Right atrium auricular region (tissue), 2 donors: ENCODE data around the gene MITF. TPM values are rescaled to one million over a fixed set of nuclear protein-coding genes. Genes with fewer than 3 reads are reported as not detected.

ENCODE experiments used
- DNase-seq: peaks from one replicate; pipeline ENCODE4 v3.0.0-alpha.2; 2019; ENCODE audit warnings: low spot score
- H3K27ac ChIP-seq, 2 donors: fragments of 200-600 bp; sonication (generic); 1 replicate in 1 of 2; 2 replicates in 1 of 2; pipeline ENCODE4 v1.5.1; 2016 to 2019
- H3K27me3 ChIP-seq, 2 donors: fragments of 200-600 bp; sonication (generic); one replicate each; pipeline versions ENCODE4 v1.5.1 to v1.6.0; 2017 to 2019
- H3K36me3 ChIP-seq: fragments of 200-600 bp; sonication (generic); one replicate; pipeline ENCODE4 v1.5.1; 2016
- H3K4me1 ChIP-seq, 2 donors: fragments of 200-600 bp; sonication (generic); one replicate each; pipeline versions ENCODE4 v1.5.1 to v1.6.0; 2017 to 2019
- H3K4me3 ChIP-seq, 2 donors: fragments of 200-600 bp; sonication (generic); 1 replicate in 1 of 2; 2 replicates in 1 of 2; pipeline ENCODE4 v1.5.1; 2017 to 2019; ENCODE audit warnings: mild to moderate bottlenecking in 1 of 2, moderate library complexity in 1 of 2
- H3K9me3 ChIP-seq, 2 donors: fragments of 200-600 bp; sonication (generic); one replicate each; pipeline ENCODE4 v1.5.1; 2019
- total RNA-seq, 2 donors: library from RNA; depleted of rRNA; stranded (reverse); fragments of >200 nt; gene quantifications; one replicate each; pipeline ENCODE4 v1.1.0, GENCODE V29; 2016
- TF ChIP-seq, protein P1 (sequence below), 2 donors: fragments of 200-600 bp; sonication (generic); IDR thresholded peaks; one replicate each; pipeline ENCODE4 v1.5.1; 2019; ENCODE audit warnings: antibody characterized with exemption in 2 of 2

Gene MITF
- total RNA-seq, 2 donors from 2014 or later: 47.6 to 68.6 TPM

DNA sequence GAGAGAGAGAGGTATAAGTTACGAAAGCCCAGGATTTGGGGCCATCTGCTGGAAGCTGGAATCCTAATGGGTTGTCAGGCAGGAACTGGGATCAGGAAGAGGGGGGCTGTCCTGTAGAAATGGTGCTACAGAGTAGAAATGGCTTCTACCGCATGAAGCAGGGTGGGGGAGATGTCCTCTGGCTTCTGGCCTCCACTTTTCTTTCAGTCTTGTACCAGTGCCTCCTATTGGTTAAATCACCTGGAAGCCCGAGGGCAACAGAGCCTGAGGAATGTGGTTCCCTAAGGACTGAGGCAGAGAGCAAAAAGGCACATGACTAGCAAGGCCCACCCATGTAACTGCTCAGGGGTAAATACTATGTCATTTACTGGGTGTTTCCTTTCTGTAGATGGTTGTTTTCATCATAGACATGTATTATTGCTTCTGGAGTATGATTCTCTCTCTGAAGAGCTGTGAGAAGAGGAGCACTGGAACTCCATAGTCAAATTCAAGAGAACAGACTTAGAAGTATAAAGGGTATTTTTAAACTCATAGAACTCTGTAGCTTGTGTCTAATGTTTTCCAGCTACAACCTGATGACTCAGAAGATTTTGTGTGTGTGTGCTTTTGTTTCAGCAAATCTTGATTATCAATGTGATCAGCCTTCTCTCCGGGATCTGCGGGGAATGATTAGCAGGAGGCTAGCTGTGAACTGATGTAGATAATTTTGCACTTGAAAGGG, 20.2 kb upstream of the MITF start:
- Histone ChIP-seq H3K4me3 (no peak overlapping the region), H3K36me3 (no peaks in the 10 kb centered on the region), H3K27ac (peak overlapping the region in 1 of 2 donors; percentile 52), H3K9me3 (no peaks in the 10 kb centered on the region), H3K27me3 (no peaks in the 10 kb centered on the region), H3K4me1 (no peaks in the 10 kb centered on the region)
- TF ChIP-seq, protein P1, sequence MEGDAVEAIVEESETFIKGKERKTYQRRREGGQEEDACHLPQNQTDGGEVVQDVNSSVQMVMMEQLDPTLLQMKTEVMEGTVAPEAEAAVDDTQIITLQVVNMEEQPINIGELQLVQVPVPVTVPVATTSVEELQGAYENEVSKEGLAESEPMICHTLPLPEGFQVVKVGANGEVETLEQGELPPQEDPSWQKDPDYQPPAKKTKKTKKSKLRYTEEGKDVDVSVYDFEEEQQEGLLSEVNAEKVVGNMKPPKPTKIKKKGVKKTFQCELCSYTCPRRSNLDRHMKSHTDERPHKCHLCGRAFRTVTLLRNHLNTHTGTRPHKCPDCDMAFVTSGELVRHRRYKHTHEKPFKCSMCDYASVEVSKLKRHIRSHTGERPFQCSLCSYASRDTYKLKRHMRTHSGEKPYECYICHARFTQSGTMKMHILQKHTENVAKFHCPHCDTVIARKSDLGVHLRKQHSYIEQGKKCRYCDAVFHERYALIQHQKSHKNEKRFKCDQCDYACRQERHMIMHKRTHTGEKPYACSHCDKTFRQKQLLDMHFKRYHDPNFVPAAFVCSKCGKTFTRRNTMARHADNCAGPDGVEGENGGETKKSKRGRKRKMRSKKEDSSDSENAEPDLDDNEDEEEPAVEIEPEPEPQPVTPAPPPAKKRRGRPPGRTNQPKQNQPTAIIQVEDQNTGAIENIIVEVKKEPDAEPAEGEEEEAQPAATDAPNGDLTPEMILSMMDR (IDR thresholded peaks at IDR 0.05): no peak
- no peak for DNase-seq

DNA sequence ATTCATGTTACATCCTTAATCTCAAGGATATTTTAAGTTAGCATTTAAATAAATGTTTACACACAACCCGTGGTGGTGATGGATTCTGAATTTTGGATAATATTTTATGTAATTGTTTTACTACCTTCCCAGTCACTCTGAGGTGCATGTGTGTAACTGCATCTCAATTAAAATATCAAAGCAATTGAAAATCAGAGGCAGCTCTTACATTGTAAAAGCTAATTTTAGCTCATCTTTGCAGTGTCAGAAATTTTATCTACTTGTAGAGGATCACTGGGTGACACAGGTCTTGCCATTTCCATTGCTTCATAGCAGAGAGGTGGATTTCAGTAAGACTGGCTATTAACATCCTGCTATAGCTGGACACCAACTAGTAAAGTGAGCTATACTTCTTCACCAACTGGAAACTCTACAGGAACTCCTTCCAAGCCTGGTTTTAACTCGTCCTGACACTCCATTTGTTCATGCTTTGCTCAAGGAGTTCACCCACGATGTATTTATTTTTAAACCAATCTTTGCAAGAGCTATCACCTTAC, 19.6 kb upstream of the MITF start:
- Histone ChIP-seq H3K4me3 (no peak overlapping the region), H3K9me3 (no peaks in the 10 kb centered on the region), H3K27me3 (no peaks in the 10 kb centered on the region), H3K36me3 (no peaks in the 10 kb centered on the region), H3K27ac (peak overlapping the region; percentile 20 to 52), H3K4me1 (peaks cover 0 to 3% of the 10 kb centered on the region in 2 donors)
- TF ChIP-seq, protein P1 (IDR thresholded peaks at IDR 0.05): no peak
- DNase-seq: no peak

DNA sequence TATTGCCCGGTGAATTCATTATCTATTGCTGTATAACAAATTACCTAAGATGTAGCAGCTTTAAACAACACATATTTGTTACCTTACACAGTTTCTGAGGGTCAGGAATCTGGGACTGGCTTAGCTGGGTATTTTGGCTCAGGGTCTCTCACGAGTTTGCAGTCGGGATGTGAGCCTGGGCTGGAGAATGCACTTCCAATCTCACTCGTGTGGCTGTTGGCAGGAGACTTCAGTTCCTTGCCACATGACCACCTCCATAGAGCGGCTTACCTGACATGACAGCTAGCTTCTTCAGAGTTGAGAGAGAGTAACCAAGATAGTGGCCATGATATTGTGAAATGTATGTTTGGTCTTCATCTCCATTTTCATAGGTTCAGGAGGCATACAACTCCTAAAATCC, 18.4 kb upstream of the MITF start:
- Histone ChIP-seq H3K36me3 (no peaks in the 10 kb centered on the region), H3K9me3 (no peaks in the 10 kb centered on the region), H3K27ac (peak overlapping the region in 1 of 2 donors; percentile 52), H3K4me3 (no peak overlapping the region), H3K4me1 (peaks cover 0 to 8% of the 10 kb centered on the region in 2 donors), H3K27me3 (no peaks in the 10 kb centered on the region)
- TF ChIP-seq, protein P1 (IDR thresholded peaks at IDR 0.05): no peak
- DNase-seq: no peak

DNA sequence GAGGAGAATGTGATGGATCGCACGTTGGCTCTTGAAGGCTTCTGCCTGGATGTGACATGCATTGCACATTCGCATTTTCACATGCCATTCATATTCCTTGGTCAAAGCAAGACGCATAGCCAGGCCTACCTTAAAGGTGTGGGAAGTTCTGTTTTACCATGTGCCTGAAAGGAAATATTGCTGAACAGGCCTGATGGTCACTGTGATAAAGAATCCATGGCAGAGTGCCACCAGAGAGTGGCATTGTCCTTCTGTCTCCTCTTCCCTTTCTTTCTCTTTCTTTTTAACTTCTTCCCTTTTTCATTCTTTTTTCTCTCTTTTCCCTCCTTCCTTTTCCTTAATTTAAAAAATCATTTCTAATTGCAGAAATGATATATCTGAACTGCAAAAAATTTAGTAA, 15.9 kb upstream of the MITF start:
- TF ChIP-seq, protein P1 (IDR thresholded peaks at IDR 0.05): no peak
- H3K36me3 ChIP-seq: no peaks in the 10 kb centered on the region
- no peaks in the 10 kb centered on the region for H3K9me3 ChIP-seq
- H3K4me1 ChIP-seq: peaks cover 0 to 8% of the 10 kb centered on the region in 2 donors
- no peaks in the 10 kb centered on the region for H3K27me3 ChIP-seq
- H3K27ac ChIP-seq: no peak overlapping the region
- DNase-seq: no peak
- H3K4me3 ChIP-seq: no peak overlapping the region

DNA sequence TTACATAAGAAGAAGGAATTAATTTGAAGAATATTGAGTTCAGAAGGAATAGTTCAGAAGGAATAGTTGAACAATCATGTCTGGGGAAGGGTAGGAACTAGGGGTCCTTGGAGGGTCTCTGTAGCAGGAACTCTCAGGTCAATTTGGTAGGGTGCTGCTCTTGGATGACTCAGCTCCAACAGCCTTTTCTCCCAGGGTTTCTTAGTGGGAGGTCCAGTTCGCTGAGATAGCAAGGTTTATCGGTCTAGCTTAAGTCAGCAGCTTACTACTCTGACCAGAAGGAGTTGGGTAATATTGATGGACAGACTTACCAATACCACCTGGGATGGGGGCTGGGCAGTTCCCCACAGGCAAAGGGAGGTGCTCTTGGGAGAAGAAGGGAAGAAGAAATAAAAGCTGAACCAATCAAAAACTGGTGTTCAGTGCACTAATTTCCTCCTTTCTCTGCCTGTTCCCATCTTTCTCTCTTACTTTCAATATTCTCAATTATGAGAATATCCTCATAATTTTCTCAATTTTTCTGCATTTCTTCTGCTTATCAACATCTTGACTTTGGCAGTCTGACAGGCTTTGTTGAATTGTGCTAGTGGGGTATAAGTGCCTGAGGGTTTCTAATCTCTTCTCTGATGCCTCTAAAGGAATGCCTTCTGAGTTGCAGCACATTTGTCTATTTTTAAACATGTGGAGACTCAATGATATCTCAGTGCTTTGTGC, 14.4 kb upstream of the MITF start:
- Histone ChIP-seq H3K9me3 (no peaks in the 10 kb centered on the region), H3K36me3 (no peaks in the 10 kb centered on the region), H3K4me1 (peaks cover 0 to 8% of the 10 kb centered on the region in 2 donors), H3K27ac (peak overlapping the region in 1 of 2 donors; percentile 65), H3K4me3 (no peak overlapping the region), H3K27me3 (no peaks in the 10 kb centered on the region)
- TF ChIP-seq, protein P1 (IDR thresholded peaks at IDR 0.05): no peak
- no peak for DNase-seq
